ENCODE data around the gene VPS18. TPM values are rescaled to one million over a fixed set of nuclear protein-coding genes. Genes with fewer than 3 reads are reported as not detected.

VPS18 gene
- total RNA-seq, 2 donors from 2014 or later, result 26.6 to 29.0 TPM

- H3K9me3 Mint-ChIP-seq, result no peaks in the 10 kb centered on the region
- H3K4me3 Mint-ChIP-seq, result peak overlapping the region; percentile 55
- no peak for TF ChIP-seq CTCF (conservative IDR thresholded peaks at IDR 0.05)
- peaks cover 100% of the 10 kb centered on the region for H3K27me3 ChIP-seq (ENCODE audit: control insufficient read depth, insufficient read depth, low read length, poor library complexity, severe bottlenecking)
- peaks cover 100% of the 10 kb centered on the region for H3K27me3 Mint-ChIP-seq (ENCODE audit: insufficient read depth)
- no peaks in the 10 kb centered on the region for H3K36me3 Mint-ChIP-seq (ENCODE audit: low read depth)
- peaks cover 14% of the 10 kb centered on the region for H3K4me1 ChIP-seq (ENCODE audit: control insufficient read depth, insufficient read depth, low read length)
- H3K9ac ChIP-seq (ENCODE audit: extremely low read depth, low read length, poor library complexity, severe bottlenecking), result no peak overlapping the region
- no peak overlapping the region for H3K27ac Mint-ChIP-seq
- H3K4me1 Mint-ChIP-seq, result peaks cover 36% of the 10 kb centered on the region
- DNase-seq, result no peak
- H3K27ac ChIP-seq (ENCODE audit: low read depth, low read length), result no peak overlapping the region
- H3K9me3 ChIP-seq (ENCODE audit: control insufficient read depth, low read length), result no peaks in the 10 kb centered on the region
- H3K36me3 ChIP-seq (ENCODE audit: control insufficient read depth, insufficient read depth, low read length), result no peaks in the 10 kb centered on the region
- H3K4me3 ChIP-seq (ENCODE audit: low read length), result no peak overlapping the region
- WGBS, 2 experiments (ENCODE audit: insufficient coverage in 1 of 2, insufficient read length in 1 of 2), result 6 to 13% methylated on average over 5 to 23 of the region's 24 CpGs
These were observed 33.2 kb downstream of the VPS18 start for GRCh38 chr15:40927495-40927872.

- H3K9me3 ChIP-seq (ENCODE audit: control insufficient read depth, low read length), result no peaks in the 10 kb centered on the region
- no peaks in the 10 kb centered on the region for H3K36me3 Mint-ChIP-seq (ENCODE audit: low read depth)
- H3K4me1 ChIP-seq (ENCODE audit: control insufficient read depth, insufficient read depth, low read length), result peaks cover 14% of the 10 kb centered on the region
- 0 to 1% methylated on average over 13 to 65 of the region's 68 CpGs for WGBS, 2 experiments (ENCODE audit: insufficient coverage in 1 of 2, insufficient read length in 1 of 2)
- peak overlapping the region; percentile 55 for H3K4me3 Mint-ChIP-seq
- DNase-seq, result peak; percentile 90
- peak overlapping the region; percentile 78 for H3K4me3 ChIP-seq (ENCODE audit: low read length)
- no peak overlapping the region for H3K9ac ChIP-seq (ENCODE audit: extremely low read depth, low read length, poor library complexity, severe bottlenecking)
- H3K27ac ChIP-seq (ENCODE audit: low read depth, low read length), result no peak overlapping the region
- no peak for TF ChIP-seq CTCF (conservative IDR thresholded peaks at IDR 0.05)
- H3K4me1 Mint-ChIP-seq, result peaks cover 39% of the 10 kb centered on the region
- H3K27ac Mint-ChIP-seq, result no peak overlapping the region
- H3K36me3 ChIP-seq (ENCODE audit: control insufficient read depth, insufficient read depth, low read length), result no peaks in the 10 kb centered on the region
- H3K27me3 Mint-ChIP-seq (ENCODE audit: insufficient read depth), result peaks cover 100% of the 10 kb centered on the region
- peaks cover 100% of the 10 kb centered on the region for H3K27me3 ChIP-seq (ENCODE audit: control insufficient read depth, insufficient read depth, low read length, poor library complexity, severe bottlenecking)
- H3K9me3 Mint-ChIP-seq, result no peaks in the 10 kb centered on the region
These were observed 33.9 kb downstream of the VPS18 start for GRCh38 chr15:40927873-40928806.

- peak; percentile 92 for DNase-seq
- H3K9ac ChIP-seq (ENCODE audit: extremely low read depth, low read length, poor library complexity, severe bottlenecking), result no peak within 1 kb of the TSS
- WGBS, 2 experiments (ENCODE audit: insufficient coverage in 1 of 2, insufficient read length in 1 of 2), result 0 to 1% methylated on average over 11 to 70 of the region's 71 CpGs
- peaks cover 100% of the 10 kb centered on the region for H3K27me3 ChIP-seq (ENCODE audit: control insufficient read depth, insufficient read depth, low read length, poor library complexity, severe bottlenecking)
- Mint-ChIP-seq H3K4me1 (peaks cover 45% of the 10 kb centered on the region), H3K27me3 (ENCODE audit: insufficient read depth) (peaks cover 100% of the 10 kb centered on the region), H3K4me3 (peak within 1 kb of the TSS; percentile 55), H3K36me3 (ENCODE audit: low read depth) (no peaks in the 10 kb centered on the region), H3K27ac (no peak within 1 kb of the TSS), H3K9me3 (no peaks in the 10 kb centered on the region)
- TF ChIP-seq CTCF (conservative IDR thresholded peaks at IDR 0.05), result peak; percentile 33
- H3K9me3 ChIP-seq (ENCODE audit: control insufficient read depth, low read length), result no peaks in the 10 kb centered on the region
- H3K4me3 ChIP-seq (ENCODE audit: low read length), result peak within 1 kb of the TSS; percentile 78
- peaks cover 14% of the 10 kb centered on the region for H3K4me1 ChIP-seq (ENCODE audit: control insufficient read depth, insufficient read depth, low read length)
- H3K36me3 ChIP-seq (ENCODE audit: control insufficient read depth, insufficient read depth, low read length), result no peaks in the 10 kb centered on the region
- no peak within 1 kb of the TSS for H3K27ac ChIP-seq (ENCODE audit: low read depth, low read length)
These were observed 34.8 kb downstream of the VPS18 start, which contains the start of gene DLL4 for GRCh38 chr15:40928821-40929659. Gene DLL4, plus strand, starts transcription at chr15:40929340. Its CDS starts 329 bp downstream, at chr15:40929669.

Measured in endodermal cell (in vitro differentiated cells).